HuH-7.5 (cell line): ENCODE results near the gene ADAMTS2.

Source experiments
- DNase-seq: peaks from one replicate; pipeline ENCODE4 v3.0.0; 2011; ENCODE audit warnings: low spot score

Gene ADAMTS2

DNA sequence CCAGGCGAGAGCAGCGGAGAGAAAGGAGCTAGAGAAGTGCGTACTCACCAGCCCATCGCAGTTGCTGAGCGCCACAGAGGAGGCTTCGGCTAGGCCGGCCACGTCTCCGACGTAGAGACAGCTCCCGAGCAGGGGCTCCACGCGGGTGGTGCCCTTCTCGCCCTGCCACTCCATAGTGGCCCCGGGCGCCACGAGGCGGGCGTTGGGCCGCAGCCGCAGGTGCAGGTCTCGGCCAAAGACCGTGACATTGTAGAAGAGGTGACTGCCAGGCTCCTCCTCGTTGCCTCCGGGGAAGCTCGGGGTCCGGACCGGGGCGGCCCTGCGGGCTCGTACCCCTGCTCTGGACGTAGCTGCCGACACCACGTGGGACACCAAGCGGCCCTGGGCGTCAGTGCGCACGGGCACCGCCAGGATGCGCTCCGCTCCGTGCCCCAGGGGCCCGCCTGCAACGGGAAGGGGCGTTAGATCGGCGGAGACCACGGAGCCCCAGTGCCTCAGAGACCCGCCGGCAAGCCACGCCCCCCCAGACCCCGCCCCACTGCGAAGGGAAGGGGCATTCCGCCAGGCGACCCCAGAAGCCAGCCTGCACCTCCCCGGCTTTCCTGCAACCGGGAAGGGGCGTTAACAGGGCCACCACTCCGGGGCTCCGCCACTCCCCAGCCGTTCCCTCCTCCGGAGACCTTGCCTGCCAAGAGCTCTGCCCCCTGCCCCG lies 1.4 kb downstream of the ADAMTS2 start:
- DNase-seq, result no peak

DNA sequence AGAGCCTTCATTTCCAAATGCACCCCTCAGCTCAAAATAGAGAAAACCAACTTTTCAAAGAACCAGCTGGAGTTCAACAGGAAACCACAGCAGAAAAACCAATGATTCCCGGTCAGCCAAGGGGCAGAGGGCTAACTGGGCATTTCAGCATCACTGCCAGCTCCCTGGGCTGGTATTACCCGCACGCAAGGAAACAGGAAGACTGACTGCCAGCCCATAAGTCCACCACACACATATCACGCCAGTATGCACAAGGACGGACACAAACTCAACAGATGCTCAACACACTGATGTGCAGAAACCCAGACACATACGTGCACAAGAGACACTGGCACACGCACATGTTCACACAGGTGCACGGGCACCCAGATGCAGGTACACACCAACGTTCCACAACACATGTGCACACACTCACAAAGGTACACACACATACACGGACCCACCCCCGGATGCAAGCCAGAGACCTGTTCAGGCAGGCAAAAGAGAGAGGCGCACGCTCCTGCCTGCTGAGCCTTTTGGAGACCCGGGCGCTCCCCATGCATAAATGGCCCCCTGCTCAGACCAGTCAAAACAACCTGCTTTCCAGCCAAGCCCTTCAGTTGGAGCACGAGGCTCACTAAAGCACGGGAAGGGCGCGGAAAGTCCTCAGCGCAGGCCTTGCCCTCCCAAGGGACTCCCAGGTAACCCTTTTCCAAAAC lies 2.1 kb downstream of the ADAMTS2 start:
- DNase-seq, result no peak

DNA sequence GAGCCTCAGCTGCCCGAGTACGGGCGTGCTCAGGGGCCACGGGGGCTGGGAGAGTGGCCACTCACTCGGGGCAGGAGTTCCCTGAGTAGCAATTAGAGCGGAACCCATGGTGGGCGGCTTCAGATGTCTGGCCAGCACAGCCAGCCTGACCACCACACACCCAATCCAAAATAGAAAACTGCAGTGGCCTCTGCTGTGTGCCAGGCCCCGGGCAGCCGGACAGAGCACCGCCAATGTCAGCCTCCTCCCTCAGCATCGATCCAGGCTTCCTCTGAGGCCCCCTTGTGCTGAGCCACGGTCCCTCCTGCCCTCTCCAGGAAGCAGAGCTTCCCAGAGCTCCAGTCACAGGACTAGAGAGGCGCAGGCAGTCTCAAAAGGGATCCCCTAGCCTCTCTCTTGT lies 2.7 kb downstream of the ADAMTS2 start:
- no peak for DNase-seq

DNA sequence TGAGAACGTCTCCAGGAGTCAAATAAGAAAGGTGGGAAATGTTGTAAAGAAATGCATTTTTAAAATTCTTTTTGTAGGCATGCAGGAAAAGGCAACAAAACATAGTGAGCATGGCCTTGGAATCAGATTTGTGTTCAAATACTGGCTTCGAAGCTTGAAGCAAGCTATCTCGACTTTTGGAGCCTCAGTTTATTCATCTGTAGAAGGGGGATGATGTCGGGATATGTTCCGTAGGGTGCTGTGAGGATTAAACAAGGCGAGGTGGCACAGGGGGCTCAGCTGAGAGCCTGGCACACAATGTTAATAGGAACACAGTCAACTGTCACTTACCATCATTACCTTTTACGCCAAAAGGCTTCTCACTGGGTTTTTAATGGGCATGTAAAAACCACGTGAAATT lies 4.8 kb downstream of the ADAMTS2 start:
- no peak for DNase-seq

DNA sequence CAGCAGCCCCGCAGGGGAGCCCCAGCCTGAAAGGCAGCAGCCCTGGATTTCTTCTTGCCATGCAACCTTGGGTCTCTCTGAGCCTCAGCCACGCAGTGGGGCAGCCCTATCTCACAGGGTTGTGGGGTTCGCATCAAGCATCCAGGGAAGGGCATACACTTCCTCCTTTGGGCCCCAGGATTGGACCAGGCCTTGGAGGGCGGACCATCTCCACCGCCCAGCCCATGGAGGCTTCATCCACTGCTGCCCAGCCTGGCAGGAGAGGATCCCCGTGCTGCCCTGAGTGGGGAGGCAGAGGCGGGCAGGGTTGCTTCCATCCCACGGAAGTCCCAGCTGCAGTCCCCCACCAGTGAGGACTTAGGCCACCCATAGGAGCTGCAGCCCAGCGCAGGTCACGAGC lies 5.3 kb downstream of the ADAMTS2 start:
- DNase-seq, result no peak

DNA sequence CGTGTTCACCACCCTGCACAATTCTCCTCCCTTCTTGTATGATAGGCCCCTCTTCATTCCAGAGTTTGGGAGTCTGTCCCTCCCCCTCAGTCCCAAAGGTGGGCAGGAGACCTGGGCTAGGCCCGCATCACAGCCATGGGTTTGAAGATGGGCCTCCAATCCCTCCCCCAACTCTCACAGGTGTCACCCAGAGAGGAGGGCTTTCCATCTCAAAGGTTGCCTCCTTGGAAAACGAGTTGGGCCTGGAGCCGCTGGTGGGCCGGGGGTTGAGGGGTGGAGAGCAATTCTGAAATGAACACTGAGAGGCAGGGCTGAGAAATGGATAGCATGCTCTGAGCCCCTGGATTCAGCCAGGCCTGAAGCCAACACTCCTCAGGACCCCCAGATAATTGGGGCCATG lies 6.2 kb downstream of the ADAMTS2 start:
- DNase-seq, result no peak

DNA sequence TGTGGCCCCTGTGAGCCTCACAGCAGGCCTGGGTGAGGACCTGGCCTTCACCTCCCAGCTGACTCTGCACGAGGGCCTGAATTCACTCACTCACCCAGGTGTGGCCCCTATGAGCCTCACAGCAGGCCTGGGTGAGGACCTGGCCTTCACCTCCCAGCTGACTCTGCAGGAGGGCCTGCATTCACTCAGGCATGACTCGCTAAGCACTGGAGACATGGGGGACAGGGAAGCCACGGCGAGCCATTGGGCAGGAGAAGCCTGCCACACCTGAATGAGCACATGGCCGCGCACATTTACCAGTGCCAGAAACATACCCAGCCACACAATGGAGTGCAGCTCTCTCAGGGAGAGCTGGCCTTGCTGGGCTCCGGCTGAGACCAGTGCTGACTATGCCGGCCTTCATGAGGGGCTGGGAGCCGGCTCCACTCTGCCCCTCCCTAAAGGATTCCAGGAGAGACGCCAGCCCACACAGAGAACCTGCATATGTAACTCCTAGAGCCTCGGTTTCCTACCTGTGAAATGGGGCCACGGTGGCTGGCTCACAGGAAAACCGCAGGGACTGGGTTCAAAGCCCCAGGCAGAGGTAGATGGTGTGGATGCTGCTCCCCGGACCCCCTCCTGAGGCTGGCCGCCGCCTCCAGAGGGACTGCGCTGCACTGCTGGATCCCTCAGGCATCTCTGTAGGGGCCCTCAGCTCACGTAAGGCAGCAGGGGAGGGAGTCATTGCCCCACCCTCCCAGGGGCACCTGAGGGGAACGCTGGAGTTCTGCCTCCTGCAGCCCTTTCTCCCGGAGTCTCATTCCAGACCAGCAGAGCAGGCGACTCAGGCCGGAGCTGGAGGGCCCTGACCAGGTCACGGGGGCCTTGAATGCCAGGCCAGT lies 7.2 kb downstream of the ADAMTS2 start:
- DNase-seq, result no peak

DNA sequence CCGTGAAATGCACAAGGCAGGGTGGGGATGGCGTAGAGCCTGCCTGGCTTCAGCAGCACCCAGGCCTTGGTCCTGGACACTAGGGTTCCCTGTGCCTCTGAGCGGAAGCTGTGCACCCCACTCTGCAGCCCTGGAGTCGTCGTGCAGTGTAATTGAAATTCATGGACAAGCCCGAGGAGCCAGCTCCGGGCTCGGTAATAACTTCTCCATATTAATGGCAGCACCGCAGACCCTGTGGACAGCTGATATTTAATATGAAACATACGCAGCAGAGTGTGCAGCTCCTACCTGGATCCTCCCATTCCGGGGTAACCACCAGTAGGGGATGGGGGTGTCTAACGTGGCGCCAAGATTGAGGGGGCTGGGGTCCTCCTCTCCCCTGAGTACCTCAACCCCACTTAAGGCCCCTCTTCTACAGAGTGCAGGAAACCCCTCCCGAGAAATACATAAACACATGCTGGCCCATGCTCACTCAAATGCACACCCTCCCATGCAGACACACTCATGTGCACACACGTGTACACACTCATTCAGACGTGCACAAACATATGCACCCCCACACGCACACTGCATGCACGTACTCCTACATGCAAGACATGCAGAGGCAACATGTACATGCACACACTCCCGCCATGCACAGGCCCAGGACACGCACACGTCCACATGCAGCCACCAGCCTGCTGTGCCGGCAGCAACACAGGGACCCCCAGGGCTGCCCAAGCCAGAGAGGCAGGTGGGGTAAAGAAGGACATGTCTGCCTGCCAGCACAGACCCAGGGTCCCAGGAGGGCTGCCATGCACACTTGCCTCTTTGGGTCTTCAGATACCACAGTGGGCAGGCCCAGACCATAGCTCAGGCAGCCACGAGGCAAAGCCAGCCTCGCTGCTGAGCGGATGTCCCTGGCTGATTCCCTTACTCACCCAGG lies 8.1 kb downstream of the ADAMTS2 start:
- no peak for DNase-seq

DNA sequence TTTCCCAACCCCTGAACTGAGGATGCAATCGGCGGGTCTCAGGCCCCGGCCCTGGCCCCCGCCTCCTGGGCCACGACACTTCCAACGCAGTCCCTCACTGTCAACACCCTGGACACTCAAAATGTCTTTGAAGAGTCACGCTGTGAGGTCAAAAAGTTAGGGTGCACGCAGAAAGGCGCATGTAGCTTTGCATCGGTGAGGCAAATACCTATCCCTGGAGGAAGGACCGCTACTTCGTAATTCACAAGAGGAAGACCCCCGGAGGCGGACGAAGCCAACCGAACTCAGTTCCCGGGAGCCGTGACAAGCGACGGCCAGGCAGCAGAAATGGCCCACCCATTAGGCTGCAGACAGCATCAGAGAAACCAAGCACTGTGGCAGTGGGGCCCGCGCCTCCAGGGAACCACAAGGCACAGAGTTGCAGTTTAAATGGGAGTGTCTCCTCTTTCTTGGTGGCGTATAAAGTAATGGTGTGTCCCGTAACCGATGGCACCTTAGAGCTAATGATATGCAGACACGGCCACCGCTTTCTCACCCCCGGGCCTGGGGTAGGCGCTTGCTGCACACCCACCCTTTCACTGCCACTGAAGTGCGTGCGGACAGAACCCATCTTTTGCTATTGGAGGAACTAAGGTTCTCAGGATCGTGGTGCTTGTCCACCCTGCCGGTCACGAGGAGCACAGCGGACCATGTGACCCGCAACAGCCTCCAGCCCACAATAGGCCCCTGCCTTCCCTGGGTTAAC lies 9.0 kb downstream of the ADAMTS2 start:
- DNase-seq, result no peak

DNA sequence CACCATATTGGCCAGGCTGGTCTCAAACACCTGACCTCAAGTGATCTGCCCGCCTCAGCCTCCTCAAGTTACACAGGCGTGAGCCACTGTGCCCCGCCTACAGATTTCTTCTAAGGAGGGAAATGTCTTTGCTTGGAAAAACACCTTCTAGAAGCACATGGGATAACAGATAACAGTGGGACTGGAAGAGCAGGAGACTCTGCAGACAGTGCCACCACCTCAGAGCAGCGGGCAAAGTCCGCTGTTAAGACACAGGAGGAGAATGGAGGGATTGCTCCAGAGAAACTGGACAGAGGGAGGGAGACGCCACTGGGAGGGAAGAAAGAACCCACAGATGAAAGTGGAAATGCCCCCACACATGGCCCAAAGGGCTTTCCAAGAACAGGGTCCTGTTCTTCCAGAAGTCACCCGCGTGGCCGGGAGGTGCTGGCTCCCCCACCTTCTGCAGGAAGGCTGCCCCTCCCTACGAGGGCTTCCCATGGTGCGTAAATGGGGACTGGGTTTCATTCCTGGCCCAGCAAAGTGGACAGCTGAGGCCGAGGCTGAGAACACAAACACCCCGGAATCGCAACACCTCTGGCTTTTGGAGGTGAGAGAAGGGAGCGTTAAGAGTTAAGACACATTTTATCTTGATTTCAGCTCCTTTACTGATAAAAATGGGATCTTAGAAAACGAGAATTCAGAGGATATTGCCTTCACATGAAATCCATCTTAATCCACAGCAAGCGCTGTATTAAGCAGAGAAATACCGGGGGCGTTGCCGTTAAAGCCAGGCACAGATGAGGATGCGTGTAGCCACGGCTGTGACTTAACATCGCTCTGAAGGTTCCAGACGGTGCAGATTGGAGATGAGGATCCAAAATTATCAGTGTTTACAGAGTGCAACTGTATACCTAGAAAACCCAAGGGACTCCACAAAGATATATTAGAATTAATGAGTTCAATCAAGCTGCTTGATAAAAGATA lies 11.2 kb downstream of the ADAMTS2 start:
- no peak for DNase-seq

DNA sequence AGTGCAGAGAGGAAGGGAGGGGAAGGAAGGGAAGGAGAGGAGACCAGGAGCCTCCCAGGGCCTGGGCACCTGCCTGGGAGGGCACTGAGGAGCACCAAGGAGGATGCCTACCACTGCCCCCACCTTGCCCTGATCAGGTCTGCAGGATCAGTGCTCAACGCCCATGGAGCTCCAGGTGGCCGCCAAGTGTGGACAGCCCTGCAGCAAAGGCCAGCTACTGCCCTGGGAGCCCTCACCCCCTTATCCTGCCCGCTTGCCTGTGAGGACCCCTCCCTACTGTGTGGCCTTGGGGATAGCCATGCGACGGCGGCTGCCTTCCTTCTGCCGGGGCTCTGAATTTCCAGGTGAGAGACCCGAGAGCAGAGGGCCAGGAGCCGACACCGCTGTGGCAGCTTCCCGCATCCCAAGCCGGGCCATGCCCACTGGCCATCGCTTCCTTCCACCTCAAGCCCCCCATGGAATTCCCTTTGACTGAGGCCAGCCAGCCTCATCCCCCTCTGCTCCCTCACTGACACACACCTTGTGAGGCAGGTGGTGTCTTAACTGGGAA lies 12.4 kb downstream of the ADAMTS2 start:
- no peak for DNase-seq

DNA sequence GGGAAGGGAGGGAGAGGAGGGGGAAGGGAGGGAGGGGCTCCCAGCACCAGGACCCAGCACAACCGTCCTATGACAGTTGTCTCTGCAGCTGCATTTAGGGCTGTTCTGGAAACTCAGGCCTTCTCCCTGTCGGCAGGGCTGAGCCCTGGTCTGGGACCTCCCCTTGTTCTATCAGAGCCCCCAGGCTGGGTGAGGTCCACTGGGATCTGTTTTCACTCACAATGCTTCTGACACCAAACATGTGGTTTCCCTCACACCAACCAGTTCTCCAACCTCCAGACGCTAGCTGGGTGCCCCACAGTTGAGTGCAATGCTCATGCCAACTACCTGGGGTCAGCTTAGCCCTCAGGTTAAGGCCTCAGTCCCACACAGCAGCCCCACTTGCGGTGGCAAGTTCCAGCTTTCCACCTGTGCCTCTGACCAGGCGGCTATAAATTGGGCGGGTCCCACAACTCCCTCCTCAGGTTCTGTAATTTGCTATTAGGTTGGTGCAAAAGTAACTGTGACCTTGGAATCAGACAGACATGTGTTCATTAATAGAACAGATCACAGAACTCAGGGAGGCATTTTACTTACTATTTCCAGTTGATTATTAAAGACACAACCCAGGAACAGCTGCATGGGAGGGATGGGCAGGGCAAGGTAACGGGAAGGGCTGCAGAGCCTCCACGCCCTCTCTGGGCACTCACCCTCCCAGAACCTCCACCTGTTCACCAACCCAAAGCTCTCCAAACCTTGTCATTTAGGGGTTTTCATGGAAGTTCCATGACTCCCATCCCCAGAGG lies 13.5 kb downstream of the ADAMTS2 start:
- no peak for DNase-seq

DNA sequence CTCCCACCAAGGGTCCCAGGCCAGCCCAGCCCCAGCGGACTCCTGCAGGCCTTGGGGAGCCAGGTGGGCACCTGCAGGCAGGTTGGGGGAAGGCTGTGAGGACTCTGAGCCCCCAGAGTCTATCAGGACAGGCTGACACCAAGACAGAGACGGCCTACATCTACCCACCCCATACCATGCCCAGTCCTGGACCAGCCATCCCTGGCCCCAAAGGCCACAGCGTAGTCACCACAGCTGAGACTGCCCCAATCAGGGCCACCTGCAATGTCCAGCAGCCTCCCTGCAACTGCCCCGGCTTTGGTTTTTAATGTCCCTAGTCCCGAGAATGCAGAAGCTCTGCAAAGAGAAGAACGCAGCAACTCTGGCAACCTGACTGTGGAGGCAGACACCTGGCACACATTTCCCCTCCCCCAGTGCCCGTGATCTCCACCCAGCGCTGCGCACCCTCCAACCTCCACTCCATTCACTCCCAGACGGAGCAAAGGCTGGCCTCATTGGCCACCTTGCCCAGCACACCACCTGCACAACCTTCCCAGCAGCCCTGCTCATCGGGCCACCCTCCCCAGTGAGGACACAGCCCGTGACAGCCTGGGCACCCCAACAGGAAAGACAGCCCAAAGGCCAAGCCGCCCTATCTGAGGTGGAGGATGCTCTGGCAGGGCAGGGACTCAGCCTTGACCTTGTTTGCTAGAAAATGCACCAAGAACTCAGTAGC lies 14.9 kb downstream of the ADAMTS2 start:
- no peak for DNase-seq

DNA sequence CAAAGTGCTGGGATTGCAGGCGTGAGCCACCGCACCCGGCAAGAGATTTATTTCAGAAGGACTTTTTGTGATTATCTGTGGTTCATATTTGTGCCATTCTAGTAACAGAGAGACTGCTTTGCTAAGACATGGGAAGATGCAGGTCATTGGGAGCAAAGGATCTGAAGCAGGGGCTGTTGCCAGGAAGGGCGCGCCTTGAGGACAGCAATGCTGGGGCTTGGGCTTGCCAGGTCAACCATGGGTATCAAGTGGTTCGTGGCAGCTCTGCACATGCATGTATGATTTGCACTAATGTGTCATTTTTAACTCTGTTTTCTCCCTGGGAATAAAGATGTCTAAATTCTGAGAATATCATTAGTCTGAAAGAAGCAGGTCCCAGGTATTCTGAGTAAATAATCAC lies 17.0 kb downstream of the ADAMTS2 start:
- no peak for DNase-seq

DNA sequence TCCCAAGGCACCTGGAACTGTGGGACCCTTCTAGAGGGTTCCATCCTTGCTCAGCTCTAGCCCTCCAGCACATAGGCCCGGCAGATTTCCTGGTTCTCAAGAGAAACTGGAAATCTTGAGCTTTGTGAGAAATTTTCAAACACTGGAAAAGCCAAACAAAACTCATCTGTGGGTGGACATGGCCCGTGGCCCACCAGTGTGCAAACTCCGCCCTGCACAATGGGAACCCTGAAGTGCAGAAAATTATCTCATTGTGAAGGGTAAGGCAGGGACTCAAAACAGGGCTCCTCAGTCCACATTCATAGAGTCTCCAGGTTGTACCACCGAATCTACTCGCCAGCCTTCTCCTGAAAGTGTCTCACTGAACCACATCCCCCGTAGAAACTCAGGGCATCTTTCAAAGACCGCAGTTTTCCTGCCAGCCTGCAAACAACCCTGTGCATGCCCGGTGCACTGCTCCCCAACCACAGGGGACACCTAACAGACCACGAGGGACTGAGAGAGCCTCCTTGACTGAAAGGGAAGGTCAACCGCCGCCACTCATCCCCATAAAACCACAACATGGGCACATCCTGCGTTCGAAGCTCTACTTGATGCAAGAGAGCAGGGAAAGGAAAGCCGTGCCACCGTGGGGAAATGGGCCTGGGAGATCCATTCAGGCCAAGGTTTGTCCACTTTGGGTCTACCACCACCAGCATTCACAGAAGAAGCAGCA lies 18.1 kb downstream of the ADAMTS2 start:
- no peak for DNase-seq

DNA sequence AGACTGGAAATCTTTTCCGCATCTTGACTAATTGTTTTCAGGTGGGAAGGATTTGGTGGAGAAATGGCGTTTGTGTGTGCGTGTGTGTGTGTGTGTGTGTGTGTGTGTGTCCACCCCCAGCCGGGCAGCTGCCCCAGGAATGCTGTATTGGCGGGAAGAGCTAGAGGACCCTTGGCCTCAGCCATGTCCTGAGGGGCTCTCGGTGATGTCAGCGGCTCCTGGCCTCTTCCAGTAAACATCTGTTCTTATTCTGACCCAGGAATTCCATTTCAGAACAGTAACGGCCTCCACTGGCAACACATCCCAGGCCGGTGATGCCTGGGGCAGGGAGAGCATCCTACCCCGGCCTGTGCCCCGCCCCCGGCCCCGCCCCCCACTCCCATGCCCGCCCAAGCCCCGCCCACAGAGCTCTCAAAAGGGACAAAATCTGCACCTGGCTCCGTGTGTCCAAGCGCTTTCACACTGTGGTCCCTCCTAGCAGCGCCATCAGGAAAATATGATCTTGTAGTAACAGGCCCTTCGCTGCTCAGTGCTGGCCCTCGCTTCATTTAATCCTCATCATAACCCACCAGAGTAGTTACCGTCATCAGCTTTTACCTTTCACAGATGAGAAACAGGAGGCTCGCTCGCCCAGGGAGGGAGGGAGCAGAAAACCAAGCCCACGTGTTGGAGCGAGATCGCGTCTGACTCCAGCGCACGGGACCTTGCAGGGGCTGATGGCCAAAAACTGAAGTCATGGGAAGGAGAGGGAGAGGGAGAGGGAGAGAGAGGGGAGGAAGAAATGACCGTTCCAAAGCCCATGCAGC lies 18.9 kb downstream of the ADAMTS2 start:
- no peak for DNase-seq
